ENCODE results near the gene GNE. TPM values are rescaled to one million over a fixed set of nuclear protein-coding genes. Genes with fewer than 3 reads are reported as not detected.

The GNE gene
- total RNA-seq, 1 experiment from 2014 or later: 8.4 TPM

- Histone ChIP-seq H3K4me3 (replicated peaks in 1 of 2; ENCODE audit: low read depth in 1 of 2, low read length in 2 of 2) (peak overlapping the region; percentile 87 to 91), H3K79me2 (ENCODE audit: insufficient read depth, low read length) (peaks cover 59% of the 10 kb centered on the region), H2AFZ (ENCODE audit: low read depth, low read length, poor library complexity, severe bottlenecking) (no peak overlapping the region), H3K4me2 (ENCODE audit: low read length) (peak overlapping the region; percentile 86), H3K4me1 (ENCODE audit: control insufficient read depth in 1 of 2, insufficient read depth in 2 of 2, low read length in 2 of 2) (peaks cover 12 to 20% of the 10 kb centered on the region in 2 experiments), H3K9me3 (ENCODE audit: control insufficient read depth in 1 of 2, insufficient read depth in 1 of 2, low read depth in 1 of 2, low read length in 2 of 2) (no peaks in the 10 kb centered on the region), H3K27me3 (ENCODE audit: insufficient read depth, low read length) (no peaks in the 10 kb centered on the region), H3K9me2 (ENCODE audit: insufficient read depth) (no peaks in the 10 kb centered on the region), H3K36me3 (ENCODE audit: control insufficient read depth in 1 of 2, insufficient read depth in 2 of 2, low read length in 2 of 2) (peaks cover 3 to 12% of the 10 kb centered on the region in 2 experiments; a peak in 3 of 4 replicates), H3K27ac (ENCODE audit: low read depth, low read length) (no peak overlapping the region), H3K9ac (ENCODE audit: low read length) (peak overlapping the region; percentile 89), H4K20me1 (ENCODE audit: insufficient read depth) (0 out of 2 replicates have a peak, but pooled peaks cover 5% of the 10 kb centered on the region)
- ATAC-seq (no peak), DNase-seq (ENCODE audit: low read depth, low spot score) (no peak)
- TF ChIP-seq EZH2 (IDR thresholded peaks at IDR 0.05) (no peak), SRF (IDR thresholded peaks at IDR 0.05; ENCODE audit: low read depth) (no peak), POLR2AphosphoS5 (IDR thresholded peaks at IDR 0.05; ENCODE audit: low read depth, low read length) (no peak), POLR2A (IDR thresholded peaks at IDR 0.05; ENCODE audit: borderline replicate concordance, extremely low read depth, insufficient read depth, insufficient read length) (no peak), JUND (IDR thresholded peaks at IDR 0.05) (no peak), EZH2phosphoT487 (IDR thresholded peaks at IDR 0.05; ENCODE audit: borderline replicate concordance) (no peak), SIN3A (IDR thresholded peaks at IDR 0.05; ENCODE audit: low read depth) (no peak), ZFX (IDR thresholded peaks at IDR 0.05) (no peak), MAX (IDR thresholded peaks at IDR 0.05) (no peak), RAD21 (IDR thresholded peaks at IDR 0.05; ENCODE audit: low read depth) (no peak), ATF3 (IDR thresholded peaks at IDR 0.05) (no peak), ZBTB33 (IDR thresholded peaks at IDR 0.05; ENCODE audit: extremely low read depth, insufficient replicate concordance, low read length) (no peak), ZNF274 (IDR thresholded peaks at IDR 0.05; ENCODE audit: low read depth, low read length) (no peak), FOSL1 (IDR thresholded peaks at IDR 0.05; ENCODE audit: low read depth) (no peak), YY1 (IDR thresholded peaks at IDR 0.05; ENCODE audit: extremely low read depth, insufficient replicate concordance, low read depth, low read length) (no peak), SP1 (IDR thresholded peaks at IDR 0.05; ENCODE audit: low read depth) (no peak), CEBPB (IDR thresholded peaks at IDR 0.05; ENCODE audit: low read depth) (no peak)
- RAD21 ChIA-PET (ENCODE audit: low non-redundant PET in 1 of 2, low total read pairs in 2 of 2, uncharacterized antibody in 2 of 2, unreplicated experiment in 2 of 2): no interaction called here
- BruUV-seq (replicated peaks): no TSS peak
- intact Hi-C loops (cut with micrococcal nuclease): no loop called here
- CTCF ChIA-PET: no interaction called here
- POLR2A ChIA-PET: no interaction called here
Measured at GRCh38 chr9:36192196-36192595, 66.1 kb downstream of the GNE start.
